H1 (cell line): ENCODE data around the gene PACSIN1. TPM values are rescaled to one million over a fixed set of nuclear protein-coding genes. Genes with fewer than 3 reads are reported as not detected.

ENCODE experiments used
- CEBPB ChIP-seq: IDR thresholded peaks from 2 replicates; pipeline ENCODE4 v1.6.1; 2012; ENCODE audit warnings: low read depth, low read length
- CHD7 ChIP-seq: fragments of 300-600 bp; sonication (generic); IDR thresholded peaks from 2 replicates; pipeline ENCODE4 v1.7.1; 2012; ENCODE audit warnings: low read length, moderate library complexity, mild to moderate bottlenecking, inconsistent platforms; ENCODE audit not compliant: insufficient replicate concordance
- CTBP2 ChIP-seq: IDR thresholded peaks from 2 replicates; pipeline ENCODE4 v1.7.0; 2011; ENCODE audit warnings: borderline replicate concordance, mild to moderate bottlenecking, moderate library complexity, mixed read lengths, low read length; ENCODE audit not compliant: insufficient read depth, insufficient read length
- PHF8 ChIP-seq: fragments of 200-600 bp; sonication (generic); conservative IDR thresholded peaks from 2 replicates; pipeline ENCODE4 v1.7.1; 2012; ENCODE audit warnings: low read depth, mild to moderate bottlenecking, inconsistent platforms, low read length, moderate library complexity
- TCF12 ChIP-seq: IDR thresholded peaks from 2 replicates; pipeline ENCODE4 v1.6.1; 2011; ENCODE audit warnings: low read depth, mild to moderate bottlenecking, low read length
- polyA plus RNA-seq, 7 experiments: library from polyadenylated mRNA; depleted of rRNA in 3 of 7; stranded (reverse) in 5 of 7; unstranded in 2 of 7; fragments of >200 nt in 5 of 7; fragments of 200-250 nt in 2 of 7; gene quantifications; 1 replicate in 5 of 7; 2 replicates in 1 of 7; 4 replicates in 1 of 7; pipeline versions ENCODE4 v1.2.1 to v1.2.3, GENCODE V29; 2011 to 2013; ENCODE audit warnings: missing spikeins in 2 of 7, mixed read lengths in 2 of 7
- total RNA-seq: library from RNA; stranded (reverse); fragmentation: NEBNext Ultra II Directional; extraction: Animal tissue kit (Norgen Biotek cat#: 25700); gene quantifications from 2 replicates; pipeline ENCODE4 v1.2.1, GENCODE V29; 2021

PACSIN1 gene
- total and polyA plus RNA-seq, 2 of the 8 experiments (the other 6 are each of a cell fraction or from before 2014, with no cell fraction given) = 5.9 to 11.1 TPM

- TF ChIP-seq CEBPB (no peak), PHF8 (no peak), CTBP2 (no peak), CHD7 (no peak), TCF12 (no peak)
These were observed 47.8 kb downstream of the PACSIN1 start (continued) for GRCh38 chr6:34513646-34514045.
